HL-60 (cell line): ENCODE results near the gene TIGAR.

ENCODE experiments used
- DNase-seq, 2 experiments: peaks; one replicate each; pipeline ENCODE4 v3.0.0-alpha.2; 2010 to 2020; ENCODE audit warnings: low read depth in 1 of 2, low spot score in 1 of 2
- H3K27ac ChIP-seq: fragments of 250-450 bp; sonication (Bioruptor Pico); replicated peaks from 2 replicates; pipeline ENCODE4 v1.5.1; 2020; ENCODE audit warnings: mild to moderate bottlenecking, moderate library complexity
- H3K27me3 ChIP-seq: fragments of 250-450 bp; sonication (Bioruptor Pico); 2 replicates; pipeline ENCODE4 v1.5.1; 2021; ENCODE audit warnings: mild to moderate bottlenecking, moderate library complexity; ENCODE audit not compliant: insufficient read depth, poor library complexity, severe bottlenecking
- H3K4me3 ChIP-seq: replicated peaks from 2 replicates; pipeline ENCODE4 v1.5.1; 2011; ENCODE audit warnings: mild to moderate bottlenecking, control low read depth, low read length; ENCODE audit not compliant: insufficient read depth
- CTCF ChIP-seq: IDR thresholded peaks from one replicate; pipeline ENCODE4 v1.5.1; 2011; ENCODE audit warnings: low read length, control low read depth, inconsistent platforms; ENCODE audit not compliant: insufficient read depth
- GABPA ChIP-seq: IDR thresholded peaks from 2 replicates; pipeline ENCODE4 v1.6.1; 2012; ENCODE audit warnings: low read depth
- POLR2AphosphoS5 ChIP-seq: IDR thresholded peaks from 2 replicates; pipeline ENCODE4 v1.6.1; 2012; ENCODE audit warnings: low read depth
- REST ChIP-seq: IDR thresholded peaks from 2 replicates; pipeline ENCODE4 v1.6.1; 2012; ENCODE audit warnings: low read depth; ENCODE audit not compliant: insufficient replicate concordance
- SPI1 ChIP-seq: IDR thresholded peaks from 2 replicates; pipeline ENCODE4 v1.6.1; 2012; ENCODE audit warnings: low read depth, mild to moderate bottlenecking, borderline replicate concordance

The TIGAR gene

GRCh38 chr12:4331221-4331620 lies 10.2 kb downstream of the TIGAR start:
- no peaks in the 10 kb centered on the region for H3K27me3 ChIP-seq
- no peak overlapping the region for H3K4me3 ChIP-seq
- no peak for TF ChIP-seq REST
- no peak for TF ChIP-seq CTCF
- TF ChIP-seq GABPA = no peak
- TF ChIP-seq POLR2AphosphoS5 = no peak
- no peak for TF ChIP-seq SPI1
- DNase-seq = no peak
- no peak overlapping the region for H3K27ac ChIP-seq

- Histone ChIP-seq H3K27ac (no peak overlapping the region), H3K4me3 (no peak overlapping the region), H3K27me3 (no peaks in the 10 kb centered on the region)
- TF ChIP-seq SPI1 (no peak), GABPA (no peak), CTCF (no peak), POLR2AphosphoS5 (no peak), REST (no peak)
- no peak for DNase-seq
Measured at GRCh38 chr12:4331842-4332241, 10.8 kb downstream of the TIGAR start.

DNA sequence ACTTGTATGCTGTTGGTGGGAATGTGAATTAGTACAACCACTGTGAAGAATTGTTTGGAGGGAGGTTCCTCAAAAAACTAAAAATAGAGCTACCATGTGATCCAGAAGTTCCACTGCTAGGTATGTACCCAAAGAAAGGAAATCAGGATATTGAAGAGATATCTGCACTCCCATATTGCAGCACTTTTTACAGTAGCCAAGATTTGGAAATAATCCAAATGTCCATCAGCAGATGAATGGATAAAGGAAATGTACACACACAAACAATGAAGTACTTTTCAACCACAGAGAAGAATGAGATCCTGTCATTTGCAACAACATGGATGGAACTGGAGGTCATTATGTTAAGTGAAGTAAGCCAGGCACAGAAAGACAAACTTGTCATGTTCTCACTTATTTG lies 25.9 kb downstream of the TIGAR start:
- TF ChIP-seq REST (no peak), SPI1 (no peak), GABPA (no peak), POLR2AphosphoS5 (no peak), CTCF (no peak)
- no peak overlapping the region for H3K27ac ChIP-seq
- no peak overlapping the region for H3K4me3 ChIP-seq
- H3K27me3 ChIP-seq = no peaks in the 10 kb centered on the region
- DNase-seq = no peak
